Fibroblast of lung (primary cell): ENCODE data around the gene ARSJ. TPM values are rescaled to one million over a fixed set of nuclear protein-coding genes. Genes with fewer than 3 reads are reported as not detected.

Experiments used
- DNase-seq, 2 donors: peaks; one replicate each; pipeline versions ENCODE4 v3.0.0 to v3.0.0-alpha.2; 2010; ENCODE audit warnings: low read depth in 2 of 2
- H2AFZ ChIP-seq: 2 replicates; pipeline ENCODE4 v1.5.1; 2012; ENCODE audit warnings: low read length, control low read depth, inconsistent platforms
- H3K27ac ChIP-seq: 2 replicates; pipeline ENCODE4 v1.5.1; 2011; ENCODE audit warnings: low read length, control low read depth; ENCODE audit not compliant: insufficient read depth
- H3K27me3 ChIP-seq: 2 replicates; pipeline ENCODE4 v1.5.1; 2011; ENCODE audit warnings: mild to moderate bottlenecking, low read length; ENCODE audit not compliant: control insufficient read depth, insufficient read depth
- H3K36me3 ChIP-seq: 2 replicates; pipeline ENCODE4 v1.5.1; 2011; ENCODE audit warnings: low read length; ENCODE audit not compliant: control insufficient read depth, insufficient read depth
- H3K4me1 ChIP-seq: 2 replicates; pipeline ENCODE4 v1.5.1; 2011; ENCODE audit warnings: low read length; ENCODE audit not compliant: control insufficient read depth, insufficient read depth; ENCODE audit errors: extremely low read depth
- H3K4me2 ChIP-seq: 2 replicates; pipeline ENCODE4 v1.5.1; 2011; ENCODE audit warnings: low read length, control low read depth; ENCODE audit not compliant: insufficient read depth; ENCODE audit errors: extremely low read depth
- H3K4me3 ChIP-seq, 4 experiments: fragments of 200-600 bp in 1 of 4; sonication (generic) in 1 of 4; replicated peaks in 1 of 4; 2 replicates each; pipeline ENCODE4 v1.5.1; 2011 to 2016; ENCODE audit warnings: low read length in 4 of 4, low read depth in 3 of 4, mild to moderate bottlenecking in 3 of 4, control low read depth in 2 of 4, inconsistent platforms in 1 of 4, mixed read lengths in 1 of 4; ENCODE audit not compliant: insufficient read depth in 1 of 4; ENCODE audit errors: control extremely low read depth in 1 of 4
- H3K79me2 ChIP-seq: 2 replicates; pipeline ENCODE4 v1.5.1; 2012; ENCODE audit warnings: mild to moderate bottlenecking, low read length, inconsistent platforms; ENCODE audit not compliant: control insufficient read depth, insufficient read depth
- H3K9ac ChIP-seq: 2 replicates; pipeline ENCODE4 v1.5.1; 2011; ENCODE audit warnings: mild to moderate bottlenecking, low read length, control low read depth; ENCODE audit not compliant: insufficient read depth
- H3K9me3 ChIP-seq: 2 replicates; pipeline ENCODE4 v1.5.1; 2012; ENCODE audit warnings: low read depth, low read length; ENCODE audit not compliant: control insufficient read depth, insufficient read depth
- H4K20me1 ChIP-seq: 2 replicates; pipeline ENCODE4 v1.5.1; 2011; ENCODE audit warnings: low read length; ENCODE audit not compliant: control insufficient read depth, insufficient read depth; ENCODE audit errors: extremely low read depth
- CTCF ChIP-seq, 2 donors: IDR thresholded peaks in 1 of 2; conservative IDR thresholded peaks in 1 of 2; 1 replicate in 1 of 2; 2 replicates in 1 of 2; pipeline ENCODE4 v1.5.1; 2011 to 2012; ENCODE audit warnings: low read length in 2 of 2, control low read depth in 1 of 2, inconsistent platforms in 1 of 2, low read depth in 1 of 2, mild to moderate bottlenecking in 1 of 2
- EZH2 ChIP-seq: IDR thresholded peaks from 2 replicates; pipeline ENCODE4 v1.5.1; 2012; ENCODE audit warnings: low read length, control low read depth, mild to moderate bottlenecking; ENCODE audit errors: missing control alignments
- polyA plus RNA-seq, 2 donors: library from polyadenylated mRNA; depleted of rRNA in 1 of 2; stranded (reverse) in 1 of 2; unstranded in 1 of 2; fragments of >200 nt; gene quantifications; 2 replicates each; pipeline ENCODE4 v1.2.1, GENCODE V29; 2011 to 2012; ENCODE audit warnings: missing spikeins in 1 of 2
- total RNA-seq: library from RNA; depleted of rRNA; stranded (reverse); fragments of >200 nt; gene quantifications from 2 replicates; pipeline ENCODE4 v1.2.1, GENCODE V29; 2014

Gene ARSJ
- total and polyA plus RNA-seq, 2 donors (not counting 1 experiment from before 2014, with no cell fraction given): 51.1 to 56.6 TPM

GRCh38 chr4:113907559-113907958 is 71.9 kb downstream of the ARSJ start:
- Histone ChIP-seq H3K79me2 (peaks cover 19% of the 10 kb centered on the region), H3K27me3 (no peaks in the 10 kb centered on the region), H2AFZ (no peak overlapping the region), H3K9me3 (no peaks in the 10 kb centered on the region), H3K4me3 (no peak overlapping the region), H3K4me2 (no peak overlapping the region), H4K20me1 (no peaks in the 10 kb centered on the region), H3K9ac (no peak overlapping the region), H3K36me3 (peaks cover 8% of the 10 kb centered on the region), H3K4me1 (no peaks in the 10 kb centered on the region), H3K27ac (no peak overlapping the region)
- no peak for TF ChIP-seq CTCF (conservative IDR thresholded peaks at IDR 0.05 in 1 of 2, IDR thresholded peaks at IDR 0.05 in 1 of 2; ENCODE audit: low read depth in 1 of 2, low read length in 2 of 2)
- no peak for TF ChIP-seq EZH2
- no peak for DNase-seq

GRCh38 chr4:113905301-113905700 is 74.1 kb downstream of the ARSJ start:
- Histone ChIP-seq H3K9me3 (no peaks in the 10 kb centered on the region), H3K27ac (no peak overlapping the region), H3K36me3 (peaks cover 19% of the 10 kb centered on the region), H3K9ac (no peak overlapping the region), H3K27me3 (no peaks in the 10 kb centered on the region), H4K20me1 (no peaks in the 10 kb centered on the region), H3K79me2 (peaks cover 13% of the 10 kb centered on the region), H3K4me2 (no peak overlapping the region), H2AFZ (no peak overlapping the region), H3K4me3 (no peak overlapping the region), H3K4me1 (no peaks in the 10 kb centered on the region)
- no peak for TF ChIP-seq EZH2
- no peak for TF ChIP-seq CTCF (conservative IDR thresholded peaks at IDR 0.05 in 1 of 2, IDR thresholded peaks at IDR 0.05 in 1 of 2; ENCODE audit: low read depth in 1 of 2, low read length in 2 of 2)
- DNase-seq: peak in 1 of 2 donors; percentile 33

- no peak overlapping the region for H3K4me3 ChIP-seq
- peaks cover 19% of the 10 kb centered on the region for H3K36me3 ChIP-seq
- TF ChIP-seq CTCF (conservative IDR thresholded peaks at IDR 0.05 in 1 of 2, IDR thresholded peaks at IDR 0.05 in 1 of 2; ENCODE audit: low read depth in 1 of 2, low read length in 2 of 2): no peak
- no peak for TF ChIP-seq EZH2
- no peak for DNase-seq
- peaks cover 13% of the 10 kb centered on the region for H3K79me2 ChIP-seq
- no peaks in the 10 kb centered on the region for H3K27me3 ChIP-seq
- H3K9ac ChIP-seq: no peak overlapping the region
- H3K9me3 ChIP-seq: no peaks in the 10 kb centered on the region
- no peaks in the 10 kb centered on the region for H3K4me1 ChIP-seq
- H2AFZ ChIP-seq: no peak overlapping the region
- H3K27ac ChIP-seq: no peak overlapping the region
- H3K4me2 ChIP-seq: no peak overlapping the region
- H4K20me1 ChIP-seq: no peaks in the 10 kb centered on the region
Measured at GRCh38 chr4:113904877-113905276, 74.6 kb downstream of the ARSJ start.
